Chondrocyte (in vitro differentiated cells): ENCODE measurements around the gene SNAP47. TPM values are rescaled to one million over a fixed set of nuclear protein-coding genes. Genes with fewer than 3 reads are reported as not detected.
A peak's percentile ranks its signal among the peaks of the same experiment; 100 is the strongest.

ENCODE experiments used
- DNase-seq: peaks from one replicate; pipeline ENCODE4 v3.0.0; 2021; ENCODE audit warnings: mixed read lengths, low spot score
- H3K27ac Mint-ChIP-seq: one replicate; pipeline ENCODE4 v1.8.0; 2021; ENCODE audit warnings: mild to moderate bottlenecking, moderate library complexity, mixed read lengths; ENCODE audit not compliant: unreplicated experiment
- H3K27me3 Mint-ChIP-seq: 2 replicates; pipeline ENCODE4 v1.8.0; 2021; ENCODE audit warnings: low read depth, mixed read lengths
- H3K36me3 Mint-ChIP-seq: 2 replicates; pipeline ENCODE4 v1.8.0; 2021; ENCODE audit warnings: low read depth, mixed read lengths
- H3K4me1 Mint-ChIP-seq: 2 replicates; pipeline ENCODE4 v1.8.0; 2021; ENCODE audit warnings: low read depth, mild to moderate bottlenecking, mixed read lengths
- H3K4me3 Mint-ChIP-seq: one replicate; pipeline ENCODE4 v1.8.0; 2021; ENCODE audit warnings: mild to moderate bottlenecking, moderate library complexity, mixed read lengths; ENCODE audit not compliant: unreplicated experiment
- H3K9me3 Mint-ChIP-seq: 2 replicates; pipeline ENCODE4 v1.8.0; 2021; ENCODE audit warnings: low read depth, mixed read lengths
- total RNA-seq: library from RNA; stranded (reverse); gene quantifications from 3 replicates; pipeline ENCODE4 v1.2.1, GENCODE V29; 2021
- TF ChIP-seq, protein P1 (sequence below): fragments of 200-600 bp; sonication (generic); IDR thresholded peaks from 2 replicates; pipeline ENCODE4 v1.5.0; 2021; ENCODE audit warnings: antibody characterized with exemption, mild to moderate bottlenecking, moderate library complexity

The SNAP47 gene
- total RNA-seq, 1 donor from 2014 or later = 22.5 TPM

DNA sequence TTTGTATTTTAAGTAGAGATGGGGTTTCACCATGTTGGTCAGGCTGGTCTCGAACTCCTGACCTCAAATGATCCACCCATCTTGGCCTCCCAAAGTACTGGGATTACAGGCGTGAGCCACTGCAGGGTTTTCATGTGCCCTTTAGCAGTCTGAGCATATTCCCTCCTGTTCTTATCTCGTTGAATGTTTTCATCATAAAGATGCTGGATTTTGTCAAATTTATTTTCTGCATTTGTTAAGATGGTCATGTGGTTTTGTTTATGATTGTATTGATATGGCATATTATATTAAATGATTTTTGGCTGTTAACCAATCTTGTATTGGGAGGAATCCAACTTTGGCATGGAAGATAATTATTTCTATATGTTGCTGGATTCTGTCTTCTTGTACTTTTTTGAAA is 8.9 kb upstream of the SNAP47 start:
- TF ChIP-seq, protein P1, sequence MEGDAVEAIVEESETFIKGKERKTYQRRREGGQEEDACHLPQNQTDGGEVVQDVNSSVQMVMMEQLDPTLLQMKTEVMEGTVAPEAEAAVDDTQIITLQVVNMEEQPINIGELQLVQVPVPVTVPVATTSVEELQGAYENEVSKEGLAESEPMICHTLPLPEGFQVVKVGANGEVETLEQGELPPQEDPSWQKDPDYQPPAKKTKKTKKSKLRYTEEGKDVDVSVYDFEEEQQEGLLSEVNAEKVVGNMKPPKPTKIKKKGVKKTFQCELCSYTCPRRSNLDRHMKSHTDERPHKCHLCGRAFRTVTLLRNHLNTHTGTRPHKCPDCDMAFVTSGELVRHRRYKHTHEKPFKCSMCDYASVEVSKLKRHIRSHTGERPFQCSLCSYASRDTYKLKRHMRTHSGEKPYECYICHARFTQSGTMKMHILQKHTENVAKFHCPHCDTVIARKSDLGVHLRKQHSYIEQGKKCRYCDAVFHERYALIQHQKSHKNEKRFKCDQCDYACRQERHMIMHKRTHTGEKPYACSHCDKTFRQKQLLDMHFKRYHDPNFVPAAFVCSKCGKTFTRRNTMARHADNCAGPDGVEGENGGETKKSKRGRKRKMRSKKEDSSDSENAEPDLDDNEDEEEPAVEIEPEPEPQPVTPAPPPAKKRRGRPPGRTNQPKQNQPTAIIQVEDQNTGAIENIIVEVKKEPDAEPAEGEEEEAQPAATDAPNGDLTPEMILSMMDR = no peak
- no peak for DNase-seq
- H3K27ac Mint-ChIP-seq = no peak overlapping the region
- peaks cover 18% of the 10 kb centered on the region for H3K4me1 Mint-ChIP-seq
- no peak overlapping the region for H3K4me3 Mint-ChIP-seq
- peaks cover 2% of the 10 kb centered on the region for H3K36me3 Mint-ChIP-seq
- peaks cover 29% of the 10 kb centered on the region for H3K9me3 Mint-ChIP-seq
- H3K27me3 Mint-ChIP-seq = peaks cover 2% of the 10 kb centered on the region

DNA sequence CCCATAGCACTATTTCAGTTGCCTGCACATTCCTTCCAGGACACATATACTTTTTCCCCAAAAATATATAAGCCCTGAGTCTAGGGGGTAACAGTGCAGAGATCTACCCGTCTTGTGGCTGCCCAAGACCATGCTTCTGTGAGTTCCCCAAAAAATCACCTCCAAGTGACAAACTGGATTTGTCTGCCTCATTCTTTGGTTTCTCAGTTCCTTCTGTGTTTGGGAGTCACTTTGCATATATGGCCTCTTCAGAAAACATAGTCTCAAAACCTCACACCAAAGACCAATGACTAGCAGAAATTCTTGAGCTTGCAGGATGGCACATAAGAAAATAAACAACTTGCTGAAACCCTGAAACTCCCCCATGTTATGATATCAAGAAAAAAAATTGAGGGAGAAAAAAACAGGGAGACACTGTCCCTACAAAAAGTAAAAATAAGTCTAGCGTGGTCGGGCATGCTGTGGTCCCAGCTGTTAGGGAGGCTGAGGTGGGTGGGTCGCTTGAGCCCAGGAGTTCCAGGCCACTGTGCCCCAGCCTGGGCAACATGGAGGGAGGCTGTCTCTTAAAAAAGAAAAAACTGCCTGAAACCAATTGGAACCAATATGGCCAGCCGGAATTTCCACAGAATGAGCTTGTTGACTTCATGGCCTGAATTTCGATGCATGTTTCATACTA is 8.2 kb upstream of the SNAP47 start:
- Mint-ChIP-seq H3K9me3 (peaks cover 21% of the 10 kb centered on the region), H3K4me1 (peaks cover 18% of the 10 kb centered on the region), H3K27ac (no peak overlapping the region), H3K27me3 (peaks cover 2% of the 10 kb centered on the region), H3K4me3 (no peak overlapping the region), H3K36me3 (peaks cover 2% of the 10 kb centered on the region)
- no peak for DNase-seq
- TF ChIP-seq, protein P1 = no peak

DNA sequence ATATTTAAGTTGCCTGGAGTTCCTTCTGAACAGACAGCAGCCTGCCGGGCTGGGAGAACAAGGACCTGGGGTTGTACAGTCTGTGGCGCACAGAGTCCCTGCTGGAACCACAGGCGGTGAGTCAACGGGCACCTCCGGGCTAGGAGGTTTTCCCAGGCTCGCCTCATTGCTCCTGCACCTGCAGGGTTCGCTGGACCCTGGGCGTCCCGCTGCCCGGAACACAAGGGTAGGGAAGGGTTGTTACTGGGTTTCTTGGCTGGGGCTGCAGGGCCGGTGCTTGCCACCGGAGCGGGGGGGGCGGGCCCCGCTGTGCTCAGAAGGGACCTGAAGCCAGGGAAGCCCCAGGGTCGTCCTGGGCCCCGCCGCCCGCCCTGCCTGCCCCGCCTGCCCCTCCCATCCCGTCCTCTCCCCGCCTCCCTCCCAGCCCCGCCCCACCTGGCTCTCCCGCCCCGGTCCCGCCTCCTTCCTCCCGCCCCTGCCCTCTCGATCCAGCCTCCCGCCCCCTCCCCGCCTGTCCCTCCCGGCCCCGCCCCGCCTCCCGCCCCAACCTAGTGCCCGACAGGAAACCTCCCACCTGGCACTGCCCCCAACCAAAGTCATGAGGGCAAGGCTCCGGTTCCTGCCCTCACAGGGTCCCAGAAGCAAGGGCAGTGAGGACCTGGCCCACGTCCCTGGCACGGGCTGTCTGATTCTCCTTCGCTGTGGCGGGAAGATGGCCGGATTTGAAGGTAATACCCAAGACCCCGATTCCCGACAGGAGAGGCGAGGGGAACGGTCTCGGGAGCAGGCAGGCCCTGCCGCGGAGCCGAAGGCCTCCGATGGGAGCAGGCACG is 7.0 kb upstream of the SNAP47 start:
- peaks cover 2% of the 10 kb centered on the region for H3K27me3 Mint-ChIP-seq
- H3K4me3 Mint-ChIP-seq = peak overlapping the region; percentile 71
- H3K4me1 Mint-ChIP-seq = peaks cover 18% of the 10 kb centered on the region
- H3K9me3 Mint-ChIP-seq = peaks cover 11% of the 10 kb centered on the region
- peaks cover 4% of the 10 kb centered on the region for H3K36me3 Mint-ChIP-seq
- TF ChIP-seq, protein P1 = no peak
- DNase-seq = no peak
- H3K27ac Mint-ChIP-seq = peak overlapping the region; percentile 41

- TF ChIP-seq, protein P1 = no peak
- Mint-ChIP-seq H3K36me3 (peaks cover 5% of the 10 kb centered on the region), H3K27me3 (peaks cover 2% of the 10 kb centered on the region), H3K27ac (no peak overlapping the region), H3K4me1 (peaks cover 24% of the 10 kb centered on the region), H3K4me3 (peak overlapping the region; percentile 71), H3K9me3 (peaks cover 6% of the 10 kb centered on the region)
- peak; percentile 88 for DNase-seq
These were observed 6.4 kb upstream of the SNAP47 start for GRCh38 chr1:227728892-227729143.

GRCh38 chr1:227729144-227729880 is 5.9 kb upstream of the SNAP47 start:
- H3K27ac Mint-ChIP-seq = no peak overlapping the region
- DNase-seq = no peak

More at GRCh38 chr1:227729144-227729880, 5.9 kb upstream of the SNAP47 start:
- H3K4me1 Mint-ChIP-seq = peaks cover 26% of the 10 kb centered on the region
- H3K27me3 Mint-ChIP-seq = peaks cover 2% of the 10 kb centered on the region
- peaks cover 1% of the 10 kb centered on the region for H3K9me3 Mint-ChIP-seq
- peaks cover 5% of the 10 kb centered on the region for H3K36me3 Mint-ChIP-seq
- TF ChIP-seq, protein P1 = no peak
- peak overlapping the region; percentile 71 for H3K4me3 Mint-ChIP-seq
